HepG2 (cell line): ENCODE measurements around the gene ZDHHC3. TPM values are rescaled to one million over a fixed set of nuclear protein-coding genes. Genes with fewer than 3 reads are reported as not detected.

Source experiments
- ARID2 ChIP-seq: sonication (generic); formaldehyde crosslinking; IDR thresholded peaks from 2 replicates; pipeline ENCODE4 v1.8.1; 2022; ENCODE audit warnings: mild to moderate bottlenecking, missing genetic modification reagents, borderline replicate concordance
- CC2D1A ChIP-seq: sonication (generic); formaldehyde crosslinking; IDR thresholded peaks from 2 replicates; pipeline ENCODE4 v1.8.1; 2023; ENCODE audit warnings: mild to moderate bottlenecking, missing genetic modification reagents
- HMGA1 ChIP-seq: sonication (generic); formaldehyde crosslinking; conservative IDR thresholded peaks from 2 replicates; pipeline ENCODE4 v1.4.0; 2020; ENCODE audit warnings: missing genetic modification reagents
- HNF1A ChIP-seq, 2 experiments: sonication (generic) in 1 of 2; formaldehyde crosslinking in 1 of 2; IDR thresholded peaks; 2 replicates each; pipeline versions ENCODE4 v1.4.0 to v1.6.1; 2016 to 2020; ENCODE audit warnings: borderline replicate concordance in 1 of 2, low read depth in 1 of 2, mild to moderate bottlenecking in 1 of 2, missing genetic modification reagents in 1 of 2
- MAZ ChIP-seq, 2 experiments: sonication (generic) in 1 of 2; formaldehyde crosslinking in 1 of 2; IDR thresholded peaks; 2 replicates each; pipeline versions ENCODE4 v1.5.0 to v1.6.1; 2012 to 2020; ENCODE audit warnings: low read depth in 2 of 2, mild to moderate bottlenecking in 2 of 2, borderline replicate concordance in 1 of 2, improper control_type of control experiment in 1 of 2, low read length in 1 of 2, missing genetic modification reagents in 1 of 2, moderate library complexity in 1 of 2
- MBD4 ChIP-seq: IDR thresholded peaks from 2 replicates; pipeline ENCODE4 v1.6.1; 2012; ENCODE audit warnings: low read length, inconsistent platforms, borderline replicate concordance
- MXI1 ChIP-seq: IDR thresholded peaks from 3 replicates; pipeline ENCODE4 v1.6.1; 2012; ENCODE audit warnings: low read depth, low read length, inconsistent platforms, borderline replicate concordance
- NCOA1 ChIP-seq: sonication (generic); formaldehyde crosslinking; IDR thresholded peaks from 2 replicates; pipeline ENCODE4 v1.9.0; 2021; ENCODE audit warnings: missing genetic modification reagents
- SP1 ChIP-seq, 2 experiments: fragments of 450-650 bp in 1 of 2; sonication (generic) in 1 of 2; formaldehyde crosslinking in 1 of 2; IDR thresholded peaks; 2 replicates each; pipeline versions ENCODE4 v1.4.0 to v1.6.1; 2016 to 2020; ENCODE audit warnings: missing genetic modification reagents in 1 of 2
- TERF1 ChIP-seq: sonication (generic); formaldehyde crosslinking; IDR thresholded peaks from 2 replicates; pipeline ENCODE4 v1.8.0; 2022; ENCODE audit warnings: mild to moderate bottlenecking, missing genetic modification reagents, moderate library complexity
- YEATS2 ChIP-seq: sonication (generic); formaldehyde crosslinking; IDR thresholded peaks from 2 replicates; pipeline ENCODE4 v1.4.0; 2020; ENCODE audit warnings: missing genetic modification reagents, borderline replicate concordance
- ZFP36L2 ChIP-seq: sonication (generic); formaldehyde crosslinking; IDR thresholded peaks from 2 replicates; pipeline ENCODE4 v1.4.0; 2020; ENCODE audit warnings: missing genetic modification reagents
- ZNF260 ChIP-seq: sonication (generic); formaldehyde crosslinking; IDR thresholded peaks from 2 replicates; pipeline ENCODE4 v1.4.0; 2020; ENCODE audit warnings: missing genetic modification reagents, low read depth, mild to moderate bottlenecking, borderline replicate concordance
- ZNF33A ChIP-seq: sonication (generic); formaldehyde crosslinking; IDR thresholded peaks from 2 replicates; pipeline ENCODE4 v1.5.1; 2020; ENCODE audit warnings: missing genetic modification reagents, mild to moderate bottlenecking, moderate library complexity, borderline replicate concordance
- ZNF556 ChIP-seq: sonication (generic); formaldehyde crosslinking; IDR thresholded peaks from 2 replicates; pipeline ENCODE4 v1.4.0; 2020; ENCODE audit warnings: mild to moderate bottlenecking, missing genetic modification reagents, borderline replicate concordance
- polyA plus RNA-seq, 8 experiments: library from polyadenylated mRNA; depleted of rRNA in 3 of 8; stranded (reverse) in 7 of 8; unstranded in 1 of 8; fragments of >200 nt; fragmentation: Illumina TruSeq in 4 of 8; extraction: Trizol in 4 of 8; gene quantifications; 2 replicates each; pipeline versions ENCODE4 v1.2.1 to v1.2.3, GENCODE V29; 2011 to 2016; ENCODE audit warnings: low read depth in 4 of 8, missing spikeins in 1 of 8, mixed read lengths in 1 of 8; ENCODE audit not compliant: insufficient read depth in 1 of 8
- total RNA-seq, 5 experiments: library from RNA; depleted of rRNA; stranded (reverse); fragments of >200 nt; fragmentation: Illumina TruSeq; extraction: Trizol; gene quantifications; 2 replicates each; pipeline ENCODE4 v1.2.3, GENCODE V29; 2016; ENCODE audit warnings: low read depth in 1 of 5
- TF ChIP-seq, protein P1 (sequence below): sonication (generic); formaldehyde crosslinking; IDR thresholded peaks from 2 replicates; pipeline ENCODE4 v1.8.1; 2023; ENCODE audit warnings: missing genetic modification reagents, inconsistent platforms, borderline replicate concordance
- TF ChIP-seq, protein P2 (sequence below): IDR thresholded peaks from 2 replicates; pipeline ENCODE4 v1.6.1; 2018; ENCODE audit warnings: missing genetic modification reagents, mild to moderate bottlenecking, missing compliant biosample characterization
- TF ChIP-seq, protein P3 (sequence below): sonication (generic); formaldehyde crosslinking; IDR thresholded peaks from 2 replicates; pipeline ENCODE4 v1.4.0; 2020; ENCODE audit warnings: missing genetic modification reagents, borderline replicate concordance

ZDHHC3 gene
- total and polyA plus RNA-seq, 2 of the 13 experiments (the other 11 are each of a cell fraction or from before 2014, with no cell fraction given), result 44.1 to 65.7 TPM

DNA sequence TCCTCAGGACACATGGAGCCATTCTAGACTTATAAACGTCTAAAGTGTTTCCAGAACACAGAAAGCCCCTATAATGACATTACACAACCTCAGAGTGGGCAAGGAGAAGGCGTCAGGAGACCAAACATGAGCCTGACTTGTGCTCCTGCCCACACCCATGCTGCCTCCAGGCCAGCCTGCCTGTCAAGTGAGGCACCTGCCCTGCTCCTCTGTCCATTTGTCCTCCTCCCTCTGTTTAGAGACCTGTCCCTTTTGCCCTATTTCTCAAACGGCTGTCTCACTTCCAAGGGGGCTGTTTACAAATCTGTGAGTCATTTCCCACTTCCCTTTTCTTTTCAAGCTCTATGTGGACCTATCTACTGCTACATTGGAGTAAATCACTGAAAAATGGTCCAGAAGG is 21.0 kb downstream of the ZDHHC3 start (continued):
- TF ChIP-seq HNF1A (IDR thresholded peaks at IDR 0.05; ENCODE audit: low read depth) (no peak), HNF1A (CRISPR knock-in tag; IDR thresholded peaks at IDR 0.05; ENCODE audit: borderline replicate concordance) (no peak), ARID2 (CRISPR knock-in tag) (no peak), SP1 (IDR thresholded peaks at IDR 0.05) (no peak), SP1 (CRISPR knock-in tag; IDR thresholded peaks at IDR 0.05) (no peak), YEATS2 (CRISPR knock-in tag) (no peak), MBD4 (peak; percentile 22; the same call in 1 of the 2 replicates), TERF1 (CRISPR knock-in tag) (no peak), ZNF33A (CRISPR knock-in tag) (no peak), HMGA1 (CRISPR knock-in tag) (no peak), ZNF260 (CRISPR knock-in tag) (no peak), CC2D1A (CRISPR knock-in tag) (no peak), MAZ (IDR thresholded peaks at IDR 0.05; ENCODE audit: borderline replicate concordance, low read depth, low read length) (no peak), MAZ (CRISPR knock-in tag; IDR thresholded peaks at IDR 0.05; ENCODE audit: low read depth) (no peak), ZFP36L2 (CRISPR knock-in tag) (no peak), NCOA1 (no peak), ZNF556 (CRISPR knock-in tag) (no peak), MXI1 (peak; percentile 74; the same call in 1 of the 3 replicates)
- TF ChIP-seq, protein P1, sequence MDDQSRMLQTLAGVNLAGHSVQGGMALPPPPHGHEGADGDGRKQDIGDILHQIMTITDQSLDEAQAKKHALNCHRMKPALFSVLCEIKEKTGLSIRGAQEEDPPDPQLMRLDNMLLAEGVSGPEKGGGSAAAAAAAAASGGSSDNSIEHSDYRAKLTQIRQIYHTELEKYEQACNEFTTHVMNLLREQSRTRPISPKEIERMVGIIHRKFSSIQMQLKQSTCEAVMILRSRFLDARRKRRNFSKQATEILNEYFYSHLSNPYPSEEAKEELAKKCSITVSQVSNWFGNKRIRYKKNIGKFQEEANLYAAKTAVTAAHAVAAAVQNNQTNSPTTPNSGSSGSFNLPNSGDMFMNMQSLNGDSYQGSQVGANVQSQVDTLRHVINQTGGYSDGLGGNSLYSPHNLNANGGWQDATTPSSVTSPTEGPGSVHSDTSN (CRISPR knock-in tag), result no peak
- TF ChIP-seq, protein P2, sequence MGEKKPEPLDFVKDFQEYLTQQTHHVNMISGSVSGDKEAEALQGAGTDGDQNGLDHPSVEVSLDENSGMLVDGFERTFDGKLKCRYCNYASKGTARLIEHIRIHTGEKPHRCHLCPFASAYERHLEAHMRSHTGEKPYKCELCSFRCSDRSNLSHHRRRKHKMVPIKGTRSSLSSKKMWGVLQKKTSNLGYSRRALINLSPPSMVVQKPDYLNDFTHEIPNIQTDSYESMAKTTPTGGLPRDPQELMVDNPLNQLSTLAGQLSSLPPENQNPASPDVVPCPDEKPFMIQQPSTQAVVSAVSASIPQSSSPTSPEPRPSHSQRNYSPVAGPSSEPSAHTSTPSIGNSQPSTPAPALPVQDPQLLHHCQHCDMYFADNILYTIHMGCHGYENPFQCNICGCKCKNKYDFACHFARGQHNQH (CRISPR knock-in tag), result no peak
- TF ChIP-seq, protein P3, sequence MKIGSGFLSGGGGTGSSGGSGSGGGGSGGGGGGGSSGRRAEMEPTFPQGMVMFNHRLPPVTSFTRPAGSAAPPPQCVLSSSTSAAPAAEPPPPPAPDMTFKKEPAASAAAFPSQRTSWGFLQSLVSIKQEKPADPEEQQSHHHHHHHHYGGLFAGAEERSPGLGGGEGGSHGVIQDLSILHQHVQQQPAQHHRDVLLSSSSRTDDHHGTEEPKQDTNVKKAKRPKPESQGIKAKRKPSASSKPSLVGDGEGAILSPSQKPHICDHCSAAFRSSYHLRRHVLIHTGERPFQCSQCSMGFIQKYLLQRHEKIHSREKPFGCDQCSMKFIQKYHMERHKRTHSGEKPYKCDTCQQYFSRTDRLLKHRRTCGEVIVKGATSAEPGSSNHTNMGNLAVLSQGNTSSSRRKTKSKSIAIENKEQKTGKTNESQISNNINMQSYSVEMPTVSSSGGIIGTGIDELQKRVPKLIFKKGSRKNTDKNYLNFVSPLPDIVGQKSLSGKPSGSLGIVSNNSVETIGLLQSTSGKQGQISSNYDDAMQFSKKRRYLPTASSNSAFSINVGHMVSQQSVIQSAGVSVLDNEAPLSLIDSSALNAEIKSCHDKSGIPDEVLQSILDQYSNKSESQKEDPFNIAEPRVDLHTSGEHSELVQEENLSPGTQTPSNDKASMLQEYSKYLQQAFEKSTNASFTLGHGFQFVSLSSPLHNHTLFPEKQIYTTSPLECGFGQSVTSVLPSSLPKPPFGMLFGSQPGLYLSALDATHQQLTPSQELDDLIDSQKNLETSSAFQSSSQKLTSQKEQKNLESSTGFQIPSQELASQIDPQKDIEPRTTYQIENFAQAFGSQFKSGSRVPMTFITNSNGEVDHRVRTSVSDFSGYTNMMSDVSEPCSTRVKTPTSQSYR, result no peak
